HEK293T (cell line): ENCODE results near the gene HSPA9.

Experiments
- ARNT ChIP-seq: fragments of 450-650 bp; IDR thresholded peaks from 2 replicates; pipeline ENCODE4 v1.6.1; 2017; ENCODE audit warnings: mild to moderate bottlenecking
- BHLHE40 ChIP-seq: fragments of 450-650 bp; IDR thresholded peaks from 2 replicates; pipeline ENCODE4 v1.6.1; 2016; ENCODE audit warnings: mild to moderate bottlenecking, moderate library complexity, borderline replicate concordance
- ELF4 ChIP-seq: fragments of 450-650 bp; IDR thresholded peaks from 2 replicates; pipeline ENCODE4 v1.6.1; 2017; ENCODE audit warnings: antibody characterized with exemption
- FOXK2 ChIP-seq: fragments of 450-650 bp; IDR thresholded peaks from 2 replicates; pipeline ENCODE4 v1.6.1; 2016; ENCODE audit warnings: mild to moderate bottlenecking
- FOXM1 ChIP-seq: fragments of 450-650 bp; IDR thresholded peaks from 2 replicates; pipeline ENCODE4 v1.6.1; 2017; ENCODE audit warnings: mild to moderate bottlenecking, borderline replicate concordance
- L3MBTL2 ChIP-seq: fragments of 450-650 bp; conservative IDR thresholded peaks from 2 replicates; pipeline ENCODE4 v1.6.1; 2016; ENCODE audit warnings: mild to moderate bottlenecking
- NFRKB ChIP-seq: fragments of 450-650 bp; IDR thresholded peaks from 2 replicates; pipeline ENCODE4 v1.6.1; 2016; ENCODE audit warnings: mild to moderate bottlenecking, moderate library complexity
- PKNOX1 ChIP-seq: fragments of 450-650 bp; IDR thresholded peaks from 2 replicates; pipeline ENCODE4 v1.6.1; 2016
- SP1 ChIP-seq: fragments of 450-650 bp; IDR thresholded peaks from 2 replicates; pipeline ENCODE4 v1.6.1; 2017
- SUZ12 ChIP-seq: fragments of 450-650 bp; IDR thresholded peaks from 2 replicates; pipeline ENCODE4 v1.6.1; 2016; ENCODE audit warnings: mild to moderate bottlenecking
- ZNF384 ChIP-seq: fragments of 450-650 bp; IDR thresholded peaks from 2 replicates; pipeline ENCODE4 v1.6.1; 2016

GRCh38 chr5:138602371-138603000 lies 27.3 kb upstream of the HSPA9 start:
- TF ChIP-seq ELF4 (no peak), PKNOX1 (no peak), FOXM1 (no peak), SP1 (no peak), L3MBTL2 (no peak), ZNF384 (no peak), SUZ12 (no peak), NFRKB (no peak), BHLHE40 (no peak), FOXK2 (no peak), ARNT (no peak)
